ENCODE measurements around the gene GPR39.

GPR39 gene

DNA sequence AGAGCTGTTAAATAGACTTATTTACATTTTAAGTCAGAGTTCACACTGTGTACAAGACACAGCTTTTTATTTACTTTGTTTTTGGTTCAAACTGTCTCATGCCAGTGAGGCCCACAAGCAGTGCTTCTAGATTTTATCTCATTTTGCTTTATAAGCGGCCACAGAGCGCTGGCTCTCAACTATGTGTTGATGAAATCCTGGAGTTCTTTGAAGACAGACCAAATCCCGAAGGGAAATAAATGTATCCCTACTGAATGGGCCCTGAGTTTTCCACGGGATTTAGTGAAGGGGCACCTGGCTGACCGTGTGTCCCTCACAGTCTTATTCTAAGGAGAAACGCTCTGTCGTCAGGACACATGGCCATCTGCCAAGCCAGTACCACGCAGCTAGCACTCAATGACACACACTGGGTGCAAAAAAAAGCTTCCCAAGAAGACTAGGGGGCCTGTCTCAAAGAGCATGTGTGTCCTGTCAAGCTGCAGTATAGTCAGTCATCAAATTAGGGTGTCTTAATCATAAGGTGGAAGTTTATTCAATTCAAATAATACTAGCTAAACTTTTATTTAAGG lies 230.0 kb downstream of the GPR39 start:
- DNase-seq = no peak

DNA sequence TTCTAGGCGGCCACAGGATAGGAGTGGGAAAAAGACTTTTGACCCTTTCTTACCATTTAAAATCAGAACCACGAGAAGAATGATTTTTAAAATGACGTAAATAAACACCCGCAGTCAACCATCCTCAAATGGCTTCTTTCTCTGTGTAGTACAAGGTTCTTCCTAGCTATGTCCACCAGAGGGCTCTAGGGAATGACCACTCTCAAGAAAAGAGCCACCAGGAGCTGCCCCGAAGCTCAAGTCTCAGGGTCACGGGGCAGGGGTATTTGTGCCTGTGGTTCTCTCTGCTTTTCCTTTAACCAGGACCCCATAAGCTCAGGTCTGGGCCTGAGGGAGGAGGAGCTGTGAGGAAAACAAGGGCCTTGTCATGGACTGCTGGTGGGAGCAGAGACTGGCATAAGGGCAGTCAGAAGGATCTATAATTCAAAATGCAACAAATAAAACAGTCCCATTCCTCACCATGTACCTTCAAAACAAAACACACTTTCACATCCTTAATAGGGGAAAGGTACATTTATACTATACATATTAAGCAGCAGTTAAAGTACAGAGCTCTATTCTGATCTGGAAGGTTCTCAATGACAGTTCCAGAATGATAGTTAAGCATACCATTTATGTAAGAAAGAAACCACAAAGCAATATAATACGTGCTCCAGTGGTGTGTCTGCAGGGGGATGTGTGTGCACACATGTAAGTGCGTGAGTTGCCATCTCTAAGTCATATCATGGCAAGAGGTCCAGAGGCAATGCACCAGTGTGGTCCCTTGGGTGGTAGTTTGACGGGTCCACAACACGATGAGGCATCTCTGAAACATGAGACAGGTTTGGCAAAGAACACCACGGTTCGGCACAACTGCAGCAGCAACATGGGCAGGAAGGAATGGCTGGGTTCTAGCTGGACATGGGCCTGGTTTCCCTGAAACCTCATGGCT lies 234.8 kb downstream of the GPR39 start:
- DNase-seq = no peak

DNA sequence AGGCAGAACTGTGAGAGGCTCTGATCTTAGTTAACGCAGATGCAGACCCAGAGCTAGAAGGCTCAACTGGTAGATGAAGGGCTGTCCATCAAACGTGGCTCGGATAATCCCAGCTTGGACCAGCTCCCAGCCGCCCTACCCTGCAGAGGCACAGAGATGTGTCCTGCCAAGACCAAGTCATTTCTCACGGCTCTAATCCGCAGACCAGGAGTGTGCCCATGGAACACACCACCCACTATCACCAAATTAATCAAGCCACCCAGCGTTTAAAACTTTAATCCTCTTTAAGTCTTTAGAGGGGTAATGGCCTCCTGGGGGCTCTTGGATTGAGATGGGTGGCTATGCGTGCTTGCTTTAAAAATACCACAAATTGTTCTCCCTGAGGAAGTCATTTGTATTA lies 235.9 kb downstream of the GPR39 start:
- DNase-seq = no peak

DNA sequence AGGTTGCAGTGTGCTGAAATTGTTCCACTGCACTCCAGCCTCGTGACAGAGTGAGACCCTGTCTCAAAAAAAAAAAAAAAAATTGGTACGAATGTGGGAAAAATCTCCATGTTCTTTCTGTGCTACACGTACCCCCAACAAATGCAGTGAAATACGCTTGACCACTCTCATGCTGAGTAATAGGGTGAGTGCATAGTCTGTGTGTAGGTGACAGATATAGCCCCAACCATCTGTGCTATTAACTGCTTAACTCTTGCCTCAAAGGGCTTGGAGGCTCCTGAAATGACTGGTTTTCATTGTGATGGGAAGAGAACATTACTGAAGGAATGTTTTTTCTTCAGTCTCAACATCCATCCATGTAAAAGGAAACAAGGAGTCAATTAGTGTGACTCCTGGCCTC lies 237.7 kb downstream of the GPR39 start:
- DNase-seq = no peak

DNA sequence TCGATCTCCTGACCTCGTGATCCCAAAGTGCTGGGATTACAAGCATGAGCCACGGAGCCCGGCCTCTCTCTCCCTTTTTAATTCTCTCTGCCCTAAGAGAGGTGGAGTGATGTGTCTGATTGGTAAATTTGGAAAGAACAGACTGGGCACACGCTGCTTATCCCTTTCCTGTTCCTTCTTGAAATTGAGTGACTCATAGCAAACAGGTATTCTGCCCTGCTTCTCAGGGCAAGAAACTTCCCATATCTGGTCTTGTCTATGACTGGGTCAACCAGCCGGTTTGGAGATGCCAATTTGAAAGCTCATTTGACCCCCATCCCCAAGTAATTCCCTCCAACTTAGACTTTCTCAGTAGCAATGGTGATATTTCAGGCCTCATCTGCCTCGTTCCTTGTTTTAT lies 238.4 kb downstream of the GPR39 start:
- no peak for DNase-seq

DNA sequence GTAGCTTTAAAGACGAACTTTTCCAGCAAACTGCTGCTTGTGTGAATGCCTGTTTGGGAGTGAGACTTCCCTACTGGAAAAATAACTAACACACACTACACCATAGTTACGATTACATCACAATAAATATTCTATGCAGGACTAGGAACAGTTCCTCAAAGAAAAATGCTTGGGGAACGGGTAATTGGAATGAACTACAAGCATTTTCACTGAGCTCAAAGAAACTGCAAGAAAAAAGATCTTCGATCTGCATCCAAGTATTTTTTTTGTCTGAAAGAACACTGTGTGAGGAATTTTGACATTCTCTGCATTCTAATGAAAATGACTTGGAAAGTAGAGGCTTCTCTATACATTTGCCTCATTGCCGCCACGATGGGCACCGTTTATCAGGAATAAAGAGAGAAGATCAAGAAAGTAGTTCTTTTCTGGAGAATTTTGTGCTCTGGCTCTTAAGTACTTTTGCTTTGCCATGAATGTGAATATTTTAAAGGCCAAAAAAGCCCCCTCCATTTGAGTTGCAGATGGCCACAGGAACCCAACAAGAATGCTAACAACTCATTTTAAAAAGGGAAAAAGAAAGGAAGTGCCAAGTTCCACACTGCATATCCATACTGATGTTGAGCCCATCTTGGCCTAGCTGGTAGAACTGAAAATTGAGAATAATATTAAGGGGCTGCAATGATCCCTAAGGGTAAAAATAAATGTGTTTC lies 239.8 kb downstream of the GPR39 start:
- no peak for DNase-seq

DNA sequence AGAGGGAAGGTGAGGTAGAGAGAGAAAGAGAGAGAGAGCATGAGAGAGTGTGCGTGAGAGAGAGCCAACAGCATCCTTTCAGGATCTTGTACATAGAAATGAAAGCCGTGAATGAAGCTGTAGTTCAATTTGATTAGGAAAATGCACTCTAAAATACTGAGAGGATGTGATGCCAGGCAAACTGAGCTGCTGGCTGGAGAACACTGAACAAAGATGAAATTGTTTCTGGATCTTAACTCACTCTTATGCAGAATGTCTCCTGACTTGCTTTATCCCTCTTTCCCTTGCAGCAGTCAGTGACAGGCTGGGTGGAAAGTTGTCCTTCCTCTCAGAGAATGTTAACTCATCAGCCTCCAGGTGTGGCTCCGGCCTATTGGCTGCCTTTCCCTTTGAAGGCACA lies 242.7 kb downstream of the GPR39 start:
- no peak for DNase-seq

DNA sequence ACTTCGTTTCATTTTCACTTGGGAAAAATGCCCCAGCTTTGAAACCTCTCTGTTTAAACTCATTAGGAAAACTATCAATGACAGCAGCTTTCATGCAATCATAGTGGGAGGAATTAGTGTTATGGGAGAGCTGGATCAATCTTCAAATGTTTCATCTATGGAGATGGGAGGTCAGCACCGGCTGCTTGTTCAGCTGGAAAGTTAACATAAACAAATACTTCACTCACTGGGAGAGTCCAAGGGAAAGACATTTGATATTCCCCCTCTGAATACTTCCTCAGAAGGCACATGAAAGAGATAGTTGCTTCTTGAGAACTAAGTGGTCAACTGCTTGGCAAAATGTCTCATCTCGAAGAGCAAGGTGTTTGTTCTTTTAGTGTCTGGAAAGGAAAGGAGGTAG lies 246.1 kb downstream of the GPR39 start:
- no peak for DNase-seq

DNA sequence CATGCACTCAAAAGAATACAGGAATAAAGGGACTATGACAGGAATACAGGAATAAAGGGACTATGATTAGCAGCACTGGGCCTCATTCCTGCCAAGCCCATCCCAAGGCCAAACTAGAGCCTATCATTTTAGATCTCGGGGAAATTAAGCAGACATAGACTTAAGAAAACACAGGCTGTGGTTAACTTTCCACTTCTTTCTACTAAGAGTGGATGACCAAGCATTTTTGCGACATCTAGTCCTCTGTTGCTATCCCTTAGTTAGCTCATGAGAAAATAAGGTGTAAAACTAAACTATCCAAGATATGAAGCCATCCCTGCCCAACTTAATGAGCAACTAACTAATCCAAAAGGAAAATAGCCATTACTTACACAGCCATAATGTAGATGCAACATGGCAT lies 247.5 kb downstream of the GPR39 start:
- DNase-seq = no peak

DNA sequence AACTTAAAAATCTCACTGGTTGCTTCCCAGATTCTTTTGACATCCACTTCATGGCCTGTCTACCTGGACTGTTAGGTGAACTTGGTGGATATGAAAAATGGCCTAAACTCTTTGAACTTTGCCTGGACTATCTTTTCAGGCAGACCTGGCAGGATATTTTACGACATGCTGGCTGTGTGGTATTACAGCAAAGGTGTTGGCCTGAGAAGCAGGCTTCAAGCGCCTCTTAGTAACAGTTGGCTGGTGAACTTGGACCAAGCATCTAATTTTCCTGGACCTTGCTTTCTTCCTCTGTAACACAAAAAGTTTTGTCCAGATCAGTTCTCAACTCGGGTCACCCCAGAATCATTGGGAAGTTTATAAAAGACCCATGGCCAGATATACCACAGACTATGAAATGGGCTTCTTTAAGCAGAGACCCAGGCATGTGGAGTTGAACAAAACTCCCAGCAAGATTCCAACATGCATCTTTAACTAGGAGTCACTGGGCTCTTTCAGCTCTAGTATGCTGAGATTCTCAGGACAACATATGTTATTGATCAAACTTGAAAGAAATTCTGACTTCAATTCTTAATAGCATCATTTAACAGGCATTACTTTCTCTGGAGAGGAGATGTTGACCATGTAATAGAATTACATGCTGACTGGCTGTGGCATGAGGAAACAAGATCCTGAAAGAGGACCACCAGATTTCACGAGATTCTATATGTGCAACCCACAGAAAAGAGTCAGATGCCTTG lies 249.0 kb downstream of the GPR39 start:
- no peak for DNase-seq

DNA sequence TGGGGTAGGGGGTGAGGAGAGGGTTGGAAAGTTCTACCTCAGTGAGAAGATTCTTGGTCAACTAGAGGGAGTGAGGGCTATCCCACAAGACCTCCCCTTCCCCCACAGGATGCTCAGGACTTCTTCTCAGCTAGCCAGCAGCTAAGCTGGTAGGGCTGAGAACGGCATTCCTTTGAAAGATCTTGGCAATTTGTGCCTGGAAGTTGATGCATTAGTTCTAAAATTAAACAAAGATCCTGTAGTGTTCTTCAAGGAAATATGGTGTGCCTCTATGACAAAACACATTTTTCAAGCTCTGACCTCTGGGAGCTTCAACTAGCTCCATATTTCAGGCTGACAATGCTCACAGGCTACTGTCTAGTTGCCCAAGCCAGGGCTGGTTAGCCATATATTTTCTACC lies 251.1 kb downstream of the GPR39 start:
- no peak for DNase-seq

DNA sequence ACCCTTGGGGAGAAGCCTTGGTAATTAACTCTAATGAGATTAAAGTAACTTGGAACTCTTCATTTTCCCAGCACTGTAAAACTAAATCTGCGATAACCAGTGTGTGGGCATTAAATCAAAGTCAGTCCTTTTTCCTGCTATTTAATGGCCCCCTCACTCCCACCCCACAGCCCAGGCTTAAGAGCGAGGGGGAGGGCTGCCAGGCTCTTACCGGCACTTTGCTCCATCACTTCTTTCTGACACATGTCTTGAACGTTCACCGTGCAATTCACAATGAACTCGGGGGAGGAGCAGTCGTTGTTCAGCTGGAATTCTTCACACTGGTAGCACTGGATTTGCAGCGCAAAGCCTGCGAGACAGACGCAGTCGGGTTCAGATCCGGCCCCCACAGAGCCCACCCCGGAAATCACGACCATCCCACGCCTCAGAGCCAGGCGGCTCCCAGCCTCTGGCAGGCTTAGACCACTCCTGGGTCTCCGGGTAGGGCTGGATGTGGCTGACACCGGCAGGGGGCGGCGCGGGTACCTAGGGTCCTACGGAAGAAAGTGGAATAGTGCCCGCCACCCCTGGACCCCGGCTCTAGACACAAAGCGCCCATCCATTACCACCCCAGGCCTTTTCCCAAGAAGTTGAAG lies 251.7 kb downstream of the GPR39 start:
- no peak for DNase-seq

DNA sequence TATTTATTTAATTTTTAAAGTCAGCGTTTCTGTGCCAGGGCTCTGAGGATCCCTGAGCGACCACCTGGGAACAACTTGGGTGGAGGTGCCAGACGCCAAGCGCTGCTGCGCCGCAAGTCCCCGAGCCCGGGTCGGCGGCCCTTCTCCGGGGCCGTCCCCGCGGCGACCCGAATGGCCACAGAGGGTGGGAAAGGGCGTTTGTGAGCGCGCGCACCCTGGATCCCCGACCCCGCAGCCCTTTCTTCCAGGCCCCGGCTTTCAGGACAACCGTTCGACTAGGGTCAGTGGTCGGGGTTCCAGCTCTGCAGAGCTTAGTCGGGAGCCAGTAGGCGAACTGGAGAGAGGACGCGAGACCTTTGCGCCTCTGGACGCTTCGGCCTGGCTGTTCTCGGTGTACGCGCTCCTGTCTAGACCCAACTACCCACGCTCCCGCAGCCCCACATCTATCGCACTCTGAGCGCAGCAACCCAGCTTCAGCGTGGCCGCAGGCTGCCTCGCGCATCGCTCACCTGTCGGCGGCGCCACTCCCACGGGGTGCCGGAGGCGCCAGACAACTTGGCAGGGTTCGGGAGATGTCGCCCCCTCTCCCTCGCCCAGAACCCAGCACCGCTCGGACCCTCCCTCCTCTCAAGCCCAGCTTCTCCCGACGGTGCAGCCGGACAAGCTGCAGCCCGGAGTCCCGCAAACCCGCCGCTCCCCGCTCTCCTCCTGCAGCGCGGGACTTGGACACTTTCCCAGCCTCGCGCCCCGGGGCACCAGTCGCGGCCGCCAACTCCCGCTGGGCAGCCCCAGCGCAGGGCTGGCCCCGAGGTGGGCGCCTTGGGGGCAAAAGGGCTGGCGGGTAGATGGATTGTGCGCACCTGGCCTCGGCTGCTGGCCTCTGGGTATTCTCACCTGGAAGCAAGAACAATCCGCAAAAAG lies 252.6 kb downstream of the GPR39 start:
- DNase-seq = no peak

DNA sequence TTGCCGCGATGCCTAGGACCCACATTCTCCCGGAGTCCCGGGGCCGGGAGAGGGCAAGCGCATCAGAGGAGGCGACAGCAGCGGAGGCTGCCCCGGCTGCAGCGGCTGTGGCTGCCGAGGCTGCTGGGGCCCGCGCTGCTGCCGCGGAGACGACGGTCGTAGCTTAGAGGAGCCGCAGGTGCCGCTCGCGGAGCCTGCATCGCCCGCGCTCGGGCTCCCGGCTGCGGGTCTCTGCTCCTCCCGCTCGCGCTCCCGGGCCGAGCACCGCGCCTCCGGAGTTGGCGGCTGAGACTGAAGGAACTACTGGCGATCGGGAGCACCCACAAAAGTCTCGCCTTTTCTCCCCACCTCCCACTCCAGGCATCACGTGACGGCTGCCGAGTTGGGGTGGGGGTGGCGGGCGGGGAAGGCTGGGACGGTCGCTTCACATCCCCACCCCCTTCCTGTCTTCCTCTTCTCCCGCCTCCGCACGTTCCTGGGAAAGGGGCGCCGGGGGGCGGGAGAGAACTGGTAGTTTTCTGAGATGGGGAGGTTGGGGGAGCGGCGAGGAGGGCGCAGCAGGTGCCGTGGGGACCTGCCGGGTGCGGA lies 253.4 kb downstream of the GPR39 start, which contains the start of gene LYPD1:
Gene LYPD1 (minus strand): TSS at position 298 of the 588 bp plus-strand sequence. CDS start 273 bp downstream, at position 25.
- no peak for DNase-seq

DNA sequence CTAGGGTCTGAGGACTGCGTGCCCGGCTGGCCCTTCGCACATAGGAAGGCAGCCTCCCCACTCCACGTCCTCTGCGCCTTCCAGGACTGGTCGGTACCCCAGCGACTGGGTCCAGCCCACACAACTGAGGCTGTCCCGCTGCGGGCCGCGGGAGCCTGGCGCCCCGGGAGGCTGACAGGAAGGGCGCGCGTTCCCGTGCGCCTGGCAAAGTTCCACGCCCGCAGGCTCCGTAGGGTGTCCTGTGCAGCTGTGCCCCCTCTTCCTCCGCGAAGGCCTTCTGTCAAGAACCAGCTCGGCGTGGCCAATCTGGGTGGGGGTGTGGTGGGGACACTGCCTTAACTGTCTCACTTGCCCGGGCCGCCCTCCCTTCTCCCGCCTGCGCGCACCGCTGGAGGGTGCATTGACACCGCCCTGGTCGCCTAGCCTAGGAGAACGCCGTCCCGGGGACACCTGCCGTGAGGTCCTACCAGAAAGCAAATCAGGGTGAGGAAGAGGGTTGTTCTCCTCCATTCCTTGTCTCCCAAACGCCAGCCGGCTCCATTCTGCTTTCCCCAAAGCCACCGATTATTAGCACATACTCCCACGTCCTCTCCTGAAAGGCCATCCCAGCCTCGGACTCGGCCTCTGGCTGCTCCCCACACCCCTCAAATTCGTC lies 254.0 kb downstream of the GPR39 start:
- no peak for DNase-seq

DNA sequence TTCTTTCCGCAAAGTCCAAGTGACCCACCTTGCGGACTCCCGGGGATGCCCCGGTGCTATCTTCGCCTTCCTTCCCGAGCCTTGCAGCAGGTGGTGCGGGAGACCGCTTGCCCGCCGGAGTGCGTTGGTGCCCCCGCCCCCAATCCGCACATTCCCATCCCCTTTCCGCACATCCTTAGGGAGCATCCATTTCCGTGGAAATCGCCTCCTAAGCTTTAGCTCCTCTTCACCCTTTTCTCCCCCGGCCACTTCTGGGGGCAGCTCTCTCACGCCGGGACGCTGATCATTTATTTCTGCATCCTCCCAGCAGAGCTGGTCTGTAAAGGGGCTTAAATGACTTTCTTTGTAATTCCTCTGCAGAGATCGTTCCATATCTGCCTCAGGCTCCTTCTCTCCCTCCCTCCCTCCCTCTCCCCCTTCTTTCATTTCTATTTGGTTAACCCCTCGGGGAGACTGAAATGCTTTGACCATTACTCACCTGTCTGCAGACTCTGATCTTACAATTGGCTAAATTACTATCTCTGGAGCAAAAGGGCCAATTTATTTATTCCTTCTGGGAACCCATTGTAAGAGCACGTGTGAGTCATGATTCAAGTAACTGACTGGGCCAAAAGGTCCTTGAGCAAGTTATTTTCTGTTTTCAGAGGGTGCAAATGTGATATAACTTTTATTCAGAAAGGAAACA lies 254.7 kb downstream of the GPR39 start:
- DNase-seq = no peak

DNA sequence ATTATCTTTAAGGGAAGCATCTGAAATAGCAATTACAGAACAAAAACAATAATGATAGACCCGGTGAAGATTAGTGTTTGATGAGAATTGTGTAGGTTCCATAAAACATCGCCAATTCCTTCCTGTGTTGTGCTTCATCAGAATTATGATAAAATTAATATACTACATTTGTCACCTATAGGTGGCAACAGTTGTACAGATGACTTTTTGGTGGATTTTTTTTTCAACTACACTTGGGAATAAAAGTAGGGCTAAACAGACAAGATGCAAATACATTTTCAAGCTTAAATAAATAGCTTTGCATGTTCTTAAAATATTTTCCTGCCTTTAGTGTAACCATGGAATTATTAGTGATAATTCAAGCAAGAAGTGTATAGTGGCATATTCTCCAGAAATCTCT lies 260.4 kb downstream of the GPR39 start:
- no peak for DNase-seq

DNA sequence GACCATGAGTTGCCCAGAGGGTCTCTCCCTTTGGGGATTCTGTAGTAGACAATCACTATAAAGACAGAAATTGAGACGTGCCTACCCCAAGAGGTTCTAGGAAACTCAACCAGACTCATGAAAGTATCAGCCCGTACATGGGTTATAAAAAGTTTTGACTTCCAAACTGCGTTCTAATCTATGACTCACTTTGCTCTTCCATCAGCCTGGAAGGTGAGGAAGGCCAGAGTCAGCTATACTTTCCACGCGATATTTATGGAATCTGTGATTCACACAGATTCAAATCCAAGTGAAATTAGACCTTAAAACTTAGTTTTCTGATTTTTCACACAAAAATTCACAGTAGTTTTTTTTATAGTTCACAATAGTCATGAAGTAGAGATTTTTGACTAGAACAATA lies 261.1 kb downstream of the GPR39 start:
- DNase-seq = no peak

DNA sequence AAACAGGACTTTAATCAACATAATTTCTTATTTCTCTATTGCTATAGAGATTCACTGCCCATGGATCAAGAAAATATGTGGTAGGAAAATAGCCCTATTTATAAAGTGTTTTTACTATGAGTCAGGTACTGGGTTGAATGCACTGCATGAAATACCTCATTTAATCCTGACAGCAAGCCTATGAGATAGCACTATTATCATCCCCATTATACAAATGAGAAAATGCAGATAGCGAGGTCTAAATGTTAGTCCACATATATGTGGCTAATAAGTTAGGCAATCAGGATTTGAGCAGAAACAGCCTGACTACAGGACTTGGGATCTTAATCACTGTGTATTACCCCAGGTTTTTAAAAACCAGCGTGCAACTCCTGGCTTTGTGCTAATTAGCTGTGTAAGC lies 261.9 kb downstream of the GPR39 start:
- DNase-seq = no peak

DNA sequence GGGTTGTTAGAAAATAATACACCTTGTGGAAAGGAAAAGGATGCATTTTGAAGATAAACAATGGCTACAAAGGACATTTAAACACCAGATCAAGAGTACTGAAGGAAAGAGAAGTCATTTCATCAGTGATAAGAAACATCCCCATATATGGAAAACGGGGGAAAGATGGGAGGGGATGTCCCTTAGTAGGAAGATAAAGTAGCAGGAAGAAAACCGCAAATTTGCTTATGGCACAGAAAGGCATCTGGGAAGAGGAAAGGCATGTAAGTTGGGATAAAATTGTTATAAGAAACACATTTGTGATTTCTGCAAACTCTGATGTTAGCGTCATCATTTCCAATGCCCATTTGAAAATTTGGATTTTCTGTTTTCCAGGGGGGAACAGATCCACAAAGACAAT lies 263.9 kb downstream of the GPR39 start:
- DNase-seq = no peak

Data from NCI-H446 treated with DMSO at 0.1 percent for 48 hours (cell line).